IPS-20b (cell line): Measurements from ENCODE around the gene PRDM16.
A peak's percentile ranks its signal among the peaks of the same experiment; 100 is the strongest.

Experiments used
- H3K27ac ChIP-seq: one replicate; pipeline ENCODE4 v1.5.1; 2013; ENCODE audit warnings: low read length
- H3K27me3 ChIP-seq: 2 replicates; pipeline ENCODE4 v1.6.1; 2013; ENCODE audit warnings: mild to moderate bottlenecking, low read length, inconsistent platforms; ENCODE audit not compliant: insufficient read depth
- H3K36me3 ChIP-seq: 2 replicates; pipeline ENCODE4 v1.6.1; 2013; ENCODE audit warnings: low read depth, mild to moderate bottlenecking, inconsistent platforms, low read length, moderate library complexity; ENCODE audit not compliant: insufficient read depth
- H3K4me1 ChIP-seq: 2 replicates; pipeline ENCODE4 v1.6.1; 2013; ENCODE audit warnings: mild to moderate bottlenecking, control low read depth, inconsistent platforms, low read length, moderate library complexity; ENCODE audit not compliant: insufficient read depth
- H3K4me3 ChIP-seq: 2 replicates; pipeline ENCODE4 v1.5.1; 2013; ENCODE audit warnings: mild to moderate bottlenecking, low read length, inconsistent platforms
- H3K9ac ChIP-seq: 2 replicates; pipeline ENCODE4 v1.6.1; 2013; ENCODE audit warnings: low read depth, mild to moderate bottlenecking, inconsistent platforms, low read length, moderate library complexity
- H3K9me3 ChIP-seq: 2 replicates; pipeline ENCODE4 v1.6.1; 2013; ENCODE audit warnings: mild to moderate bottlenecking, low read depth, low read length, inconsistent platforms; ENCODE audit not compliant: insufficient read depth

PRDM16 gene

GRCh38 chr1:3469849-3470649 lies 401.0 kb downstream of the PRDM16 start:
- Histone ChIP-seq H3K27me3 (no peaks in the 10 kb centered on the region), H3K9ac (peak overlapping the region; percentile 51; the same call in 1 of the 2 replicates), H3K36me3 (peaks cover 22% of the 10 kb centered on the region), H3K4me1 (peaks cover 5% of the 10 kb centered on the region; the same call in 1 of the 2 replicates), H3K27ac (peak overlapping the region; percentile 64), H3K4me3 (no peak overlapping the region), H3K9me3 (no peaks in the 10 kb centered on the region)

DNA sequence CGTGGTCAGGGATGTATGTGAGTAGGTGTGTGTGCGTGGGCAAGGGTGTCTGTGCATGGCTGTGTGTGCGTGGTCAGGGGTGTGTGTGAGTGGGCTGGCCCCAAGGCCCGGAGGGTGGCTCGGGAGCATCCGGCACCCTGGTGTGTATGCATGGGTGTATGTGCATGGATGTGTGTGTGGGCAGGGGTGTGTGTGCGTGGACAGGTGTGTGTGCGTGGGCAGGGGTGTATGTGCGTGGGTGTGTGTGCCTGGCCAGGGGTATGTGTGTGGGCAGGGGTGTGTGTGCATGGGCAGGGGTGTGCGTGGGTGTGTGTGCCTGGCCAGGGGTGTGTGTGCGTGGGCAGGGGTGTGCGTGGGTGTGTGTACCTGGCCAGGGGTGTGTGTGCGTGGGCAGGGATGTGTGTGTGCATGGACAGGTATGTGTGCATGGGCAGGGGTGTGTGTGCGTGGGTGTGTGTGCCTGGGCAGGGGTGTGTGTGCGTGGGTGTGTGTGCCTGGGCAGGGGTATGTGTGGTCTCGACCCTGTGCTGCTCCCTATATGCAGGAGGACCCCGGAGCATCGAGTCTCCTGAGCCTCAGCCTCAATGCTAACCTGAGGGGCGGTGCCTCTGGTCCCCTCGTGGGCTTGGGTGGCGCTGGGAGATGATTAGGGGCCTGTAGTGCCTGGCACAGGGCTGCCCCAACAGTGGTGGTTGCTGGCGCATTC lies 401.8 kb downstream of the PRDM16 start:
- H3K27ac ChIP-seq, result peak overlapping the region; percentile 64
- H3K9ac ChIP-seq, result peak overlapping the region; percentile 51
- H3K9me3 ChIP-seq, result no peaks in the 10 kb centered on the region
- H3K27me3 ChIP-seq, result no peaks in the 10 kb centered on the region
- no peak overlapping the region for H3K4me3 ChIP-seq
- H3K36me3 ChIP-seq, result peaks cover 22% of the 10 kb centered on the region
- peaks cover 5% of the 10 kb centered on the region; the same call in 1 of the 2 replicates for H3K4me1 ChIP-seq

- Histone ChIP-seq H3K9ac (peak overlapping the region; percentile 76), H3K27me3 (no peaks in the 10 kb centered on the region), H3K36me3 (peaks cover 22% of the 10 kb centered on the region), H3K4me3 (no peak overlapping the region), H3K4me1 (peaks cover 5% of the 10 kb centered on the region; the same call in 1 of the 2 replicates), H3K9me3 (no peaks in the 10 kb centered on the region), H3K27ac (peak overlapping the region; percentile 76)
These were observed 402.5 kb downstream of the PRDM16 start for GRCh38 chr1:3471356-3472087.

DNA sequence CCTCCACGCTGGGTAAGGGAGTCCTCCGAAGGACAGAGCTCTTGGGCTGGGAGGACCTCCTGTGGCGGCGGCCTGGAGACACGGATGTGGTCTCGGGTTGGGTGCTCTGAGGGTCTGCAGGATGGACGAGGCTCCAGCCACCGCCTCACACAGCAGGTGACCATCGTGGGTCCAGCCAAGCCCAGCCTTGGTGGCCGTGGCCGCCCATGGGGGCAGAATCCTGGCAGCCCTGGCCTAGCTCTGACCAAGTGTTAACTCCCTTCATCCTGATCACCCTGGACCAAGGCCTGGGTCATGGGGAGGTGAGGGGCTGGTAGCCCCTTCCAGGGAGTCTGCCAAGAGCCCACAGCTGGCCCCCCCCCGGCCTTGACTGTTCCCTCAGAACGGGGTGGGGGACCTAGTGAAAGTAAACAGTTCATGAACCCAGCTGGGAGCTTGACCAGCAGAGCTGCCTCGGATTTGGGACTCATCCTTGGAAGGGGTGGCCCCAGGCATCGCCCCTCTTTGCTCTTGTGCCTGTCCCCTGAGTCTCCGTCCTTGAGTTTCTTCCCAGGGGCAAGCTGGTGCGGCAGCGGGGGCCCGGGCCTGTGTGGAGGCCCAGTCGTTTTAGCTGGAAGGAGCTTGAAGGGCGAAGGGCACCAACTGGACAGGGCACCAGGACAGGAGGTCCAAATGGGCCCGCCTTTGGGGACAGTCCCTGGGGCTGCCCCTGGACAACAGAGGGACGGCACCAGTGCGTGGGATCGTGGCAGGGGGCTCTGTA lies 403.3 kb downstream of the PRDM16 start:
- Histone ChIP-seq H3K9me3 (no peaks in the 10 kb centered on the region), H3K36me3 (peaks cover 22% of the 10 kb centered on the region), H3K27ac (peak overlapping the region; percentile 76), H3K27me3 (no peaks in the 10 kb centered on the region), H3K4me3 (no peak overlapping the region), H3K4me1 (peaks cover 5% of the 10 kb centered on the region; the same call in 1 of the 2 replicates), H3K9ac (peak overlapping the region; percentile 76; the same call in 1 of the 2 replicates)

GRCh38 chr1:3472906-3473305 lies 403.9 kb downstream of the PRDM16 start:
- H3K27me3 ChIP-seq, result no peaks in the 10 kb centered on the region
- H3K27ac ChIP-seq, result no peak overlapping the region
- peaks cover 5% of the 10 kb centered on the region; the same call in 1 of the 2 replicates for H3K4me1 ChIP-seq
- H3K36me3 ChIP-seq, result peaks cover 22% of the 10 kb centered on the region
- no peak overlapping the region for H3K9ac ChIP-seq
- no peaks in the 10 kb centered on the region for H3K9me3 ChIP-seq
- H3K4me3 ChIP-seq, result no peak overlapping the region

GRCh38 chr1:3473381-3473844 lies 404.4 kb downstream of the PRDM16 start:
- peaks cover 22% of the 10 kb centered on the region for H3K36me3 ChIP-seq
- no peaks in the 10 kb centered on the region for H3K9me3 ChIP-seq
- no peak overlapping the region for H3K4me3 ChIP-seq
- peaks cover 5% of the 10 kb centered on the region; the same call in 1 of the 2 replicates for H3K4me1 ChIP-seq
- no peak overlapping the region for H3K27ac ChIP-seq
- no peaks in the 10 kb centered on the region for H3K27me3 ChIP-seq
- no peak overlapping the region for H3K9ac ChIP-seq

GRCh38 chr1:3474016-3474415 lies 405.0 kb downstream of the PRDM16 start:
- H3K4me1 ChIP-seq, result peaks cover 5% of the 10 kb centered on the region; the same call in 1 of the 2 replicates
- peaks cover 22% of the 10 kb centered on the region for H3K36me3 ChIP-seq
- H3K27me3 ChIP-seq, result no peaks in the 10 kb centered on the region
- H3K9ac ChIP-seq, result no peak overlapping the region
- H3K9me3 ChIP-seq, result no peaks in the 10 kb centered on the region
- no peak overlapping the region for H3K4me3 ChIP-seq
- no peak overlapping the region for H3K27ac ChIP-seq

DNA sequence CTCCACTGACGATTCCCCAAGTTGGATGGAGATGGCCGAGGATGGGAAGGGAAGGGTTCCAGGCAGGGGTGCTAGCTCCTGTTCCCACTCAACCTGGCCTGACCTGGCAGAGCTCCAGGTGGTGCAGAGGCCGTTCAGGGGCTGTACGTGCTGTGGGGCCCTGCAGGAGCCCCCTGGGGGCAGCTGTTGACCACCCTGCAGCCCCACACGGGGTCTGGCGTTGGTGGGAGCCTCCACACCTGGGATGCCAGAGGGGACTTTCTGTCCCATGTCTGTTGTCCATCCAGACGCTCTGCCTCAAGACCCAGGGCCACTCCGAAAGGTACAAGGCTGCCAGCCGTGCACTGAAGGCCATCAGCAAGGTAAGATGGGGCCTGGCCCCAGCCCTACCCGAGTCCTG lies 405.4 kb downstream of the PRDM16 start:
- H3K27ac ChIP-seq, result no peak overlapping the region
- H3K36me3 ChIP-seq, result peaks cover 19% of the 10 kb centered on the region
- H3K9me3 ChIP-seq, result no peaks in the 10 kb centered on the region
- H3K4me1 ChIP-seq, result peaks cover 5% of the 10 kb centered on the region; the same call in 1 of the 2 replicates
- no peaks in the 10 kb centered on the region for H3K27me3 ChIP-seq
- H3K9ac ChIP-seq, result no peak overlapping the region
- H3K4me3 ChIP-seq, result no peak overlapping the region

- Histone ChIP-seq H3K27me3 (no peaks in the 10 kb centered on the region), H3K4me1 (peaks cover 5% of the 10 kb centered on the region; the same call in 1 of the 2 replicates), H3K36me3 (peaks cover 16% of the 10 kb centered on the region), H3K9ac (no peak overlapping the region), H3K27ac (no peak overlapping the region), H3K4me3 (no peak overlapping the region), H3K9me3 (no peaks in the 10 kb centered on the region)
These were observed 407.0 kb downstream of the PRDM16 start for GRCh38 chr1:3475839-3476573.

DNA sequence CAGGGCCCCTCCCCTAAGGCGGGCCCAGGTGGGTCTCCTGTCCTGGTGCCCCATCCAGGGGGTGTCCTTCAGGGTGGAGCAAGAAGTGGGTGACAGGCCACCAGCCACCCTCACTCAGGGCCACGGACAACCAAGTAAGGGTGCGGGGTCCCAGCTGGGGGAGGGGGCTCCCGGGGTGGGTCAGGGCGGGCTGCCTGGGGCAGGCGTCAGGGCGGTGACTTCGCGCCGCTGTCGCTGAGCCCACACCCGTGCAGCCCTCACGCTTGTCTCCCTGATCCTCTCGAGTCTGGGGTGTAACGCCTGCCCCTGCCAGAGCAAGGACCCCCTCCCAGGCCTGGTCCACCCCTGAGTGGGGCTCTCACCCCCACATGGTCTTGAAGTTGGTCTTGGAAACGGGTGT lies 407.7 kb downstream of the PRDM16 start:
- peaks cover 16% of the 10 kb centered on the region for H3K36me3 ChIP-seq
- no peak overlapping the region for H3K4me3 ChIP-seq
- H3K9me3 ChIP-seq, result no peaks in the 10 kb centered on the region
- peaks cover 5% of the 10 kb centered on the region; the same call in 1 of the 2 replicates for H3K4me1 ChIP-seq
- H3K27me3 ChIP-seq, result no peaks in the 10 kb centered on the region
- H3K27ac ChIP-seq, result no peak overlapping the region
- no peak overlapping the region for H3K9ac ChIP-seq
